ENCODE results near the gene SPARCL1. TPM values are rescaled to one million over a fixed set of nuclear protein-coding genes. Genes with fewer than 3 reads are reported as not detected.
A peak's percentile ranks its signal among the peaks of the same experiment; 100 is the strongest.

Gene SPARCL1
- total RNA-seq, 1 donor from 2014 or later: not detected

GRCh38 chr4:87543835-87544461 is 14.8 kb upstream of the SPARCL1 start:
- H3K4me3 ChIP-seq (ENCODE audit: low read depth, low read length): no peak overlapping the region
- TF ChIP-seq CTCF (IDR thresholded peaks at IDR 0.05; ENCODE audit: insufficient read depth, low read length, severe bottlenecking): peak; percentile 51
- no peaks in the 10 kb centered on the region for H3K36me3 ChIP-seq (ENCODE audit: control insufficient read depth, insufficient read depth, low read length)
- FAIRE-seq: no peak
- no peaks in the 10 kb centered on the region for H3K27me3 ChIP-seq (ENCODE audit: control insufficient read depth, insufficient read depth, low read length)
- DNase-seq (ENCODE audit: low read depth): peak; percentile 54

- H3K4me3 ChIP-seq (ENCODE audit: low read depth, low read length): no peak overlapping the region
- H3K27me3 ChIP-seq (ENCODE audit: control insufficient read depth, insufficient read depth, low read length): no peaks in the 10 kb centered on the region
- H3K36me3 ChIP-seq (ENCODE audit: control insufficient read depth, insufficient read depth, low read length): no peaks in the 10 kb centered on the region
- no peak for DNase-seq (ENCODE audit: low read depth)
- no peak for FAIRE-seq
- TF ChIP-seq CTCF (IDR thresholded peaks at IDR 0.05; ENCODE audit: insufficient read depth, low read length, severe bottlenecking): no peak
Observed at GRCh38 chr4:87542734-87543312, 13.6 kb upstream of the SPARCL1 start.

GRCh38 chr4:87541956-87542709 is 13.0 kb upstream of the SPARCL1 start:
- Histone ChIP-seq H3K4me3 (ENCODE audit: low read depth, low read length) (no peak overlapping the region), H3K36me3 (ENCODE audit: control insufficient read depth, insufficient read depth, low read length) (no peaks in the 10 kb centered on the region), H3K27me3 (ENCODE audit: control insufficient read depth, insufficient read depth, low read length) (no peaks in the 10 kb centered on the region)
- no peak for TF ChIP-seq CTCF (IDR thresholded peaks at IDR 0.05; ENCODE audit: insufficient read depth, low read length, severe bottlenecking)
- DNase-seq (ENCODE audit: low read depth) (no peak), FAIRE-seq (no peak)

GRCh38 chr4:87541521-87541920 is 12.3 kb upstream of the SPARCL1 start:
- no peak for TF ChIP-seq CTCF (IDR thresholded peaks at IDR 0.05; ENCODE audit: insufficient read depth, low read length, severe bottlenecking)
- DNase-seq (ENCODE audit: low read depth) (no peak), FAIRE-seq (no peak)
- H3K36me3 ChIP-seq (ENCODE audit: control insufficient read depth, insufficient read depth, low read length): no peaks in the 10 kb centered on the region
- H3K4me3 ChIP-seq (ENCODE audit: low read depth, low read length): no peak overlapping the region
- H3K27me3 ChIP-seq (ENCODE audit: control insufficient read depth, insufficient read depth, low read length): no peaks in the 10 kb centered on the region

- no peaks in the 10 kb centered on the region for H3K27me3 ChIP-seq (ENCODE audit: control insufficient read depth, insufficient read depth, low read length)
- no peaks in the 10 kb centered on the region for H3K36me3 ChIP-seq (ENCODE audit: control insufficient read depth, insufficient read depth, low read length)
- TF ChIP-seq CTCF (IDR thresholded peaks at IDR 0.05; ENCODE audit: insufficient read depth, low read length, severe bottlenecking): no peak
- FAIRE-seq (no peak), DNase-seq (ENCODE audit: low read depth) (no peak)
- H3K4me3 ChIP-seq (ENCODE audit: low read depth, low read length): no peak overlapping the region
Observed at GRCh38 chr4:87540146-87541058, 11.2 kb upstream of the SPARCL1 start.

Data from bronchial epithelial cell (primary cell).